Measurements from ENCODE around the gene FTH1.
"Not testable (repeated sequence)": the region's sequence is repeated elsewhere in the genome, so short reads cannot be mapped to it uniquely, and the experiment has no call there.

Gene FTH1

DNA sequence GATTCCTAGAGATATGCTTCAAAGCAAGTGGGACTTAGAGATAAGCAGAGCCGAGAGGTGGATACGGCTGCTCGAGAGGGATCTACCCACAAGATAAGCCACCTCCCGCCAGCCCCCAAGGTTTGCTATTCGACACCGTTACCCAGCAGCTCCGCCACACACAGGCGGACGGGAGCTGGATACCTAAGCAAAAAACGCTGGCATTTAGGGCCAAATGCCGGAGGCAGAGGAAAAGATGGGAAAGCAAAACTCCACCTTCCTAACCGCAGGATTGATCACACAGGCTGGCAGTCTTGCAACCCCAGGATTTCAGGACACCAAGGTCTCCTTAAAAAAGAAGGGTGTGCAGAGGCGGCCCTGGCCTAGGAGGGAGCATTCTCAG lies 709 bp downstream of the FTH1 start:
- DNase-seq = peak; percentile 59

- DNase-seq = not testable (repeated sequence)
Measured at GRCh38 chr11:61964666-61965271, 2.7 kb downstream of the FTH1 start.

- DNase-seq = no peak
Measured at GRCh38 chr11:61964058-61964665, 3.3 kb downstream of the FTH1 start.

GRCh38 chr11:61963282-61964057 lies 4.0 kb downstream of the FTH1 start:
- no peak for DNase-seq

- no peak for DNase-seq
Measured at GRCh38 chr11:61963016-61963281, 4.5 kb downstream of the FTH1 start.

DNA sequence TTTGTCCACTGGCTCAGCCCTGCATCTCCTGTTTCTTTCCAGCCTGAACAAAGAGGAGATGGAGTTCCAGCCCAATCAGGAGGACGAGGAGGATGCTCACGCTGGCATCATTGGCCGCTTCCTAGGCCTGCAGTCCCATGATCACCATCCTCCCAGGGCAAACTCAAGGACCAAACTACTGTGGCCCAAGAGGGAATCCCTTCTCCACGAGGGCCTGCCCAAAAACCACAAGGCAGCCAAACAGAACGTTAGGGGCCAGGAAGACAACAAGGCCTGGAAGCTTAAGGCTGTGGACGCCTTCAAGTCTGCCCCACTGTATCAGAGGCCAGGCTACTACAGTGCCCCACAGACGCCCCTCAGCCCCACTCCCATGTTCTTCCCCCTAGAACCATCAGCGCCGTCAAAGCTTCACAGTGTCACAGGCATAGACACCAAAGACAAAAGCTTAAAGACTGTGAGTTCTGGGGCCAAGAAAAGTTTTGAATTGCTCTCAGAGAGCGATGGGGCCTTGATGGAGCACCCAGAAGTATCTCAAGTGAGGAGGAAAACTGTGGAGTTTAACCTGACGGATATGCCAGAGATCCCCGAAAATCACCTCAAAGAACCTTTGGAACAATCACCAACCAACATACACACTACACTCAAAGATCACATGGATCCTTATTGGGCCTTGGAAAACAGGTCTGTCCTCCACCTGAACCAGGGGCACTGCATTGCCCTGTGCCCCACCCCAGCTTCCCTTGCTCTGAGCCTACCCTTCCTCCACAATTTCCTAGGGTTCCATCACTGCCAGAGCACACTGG lies 5.0 kb downstream of the FTH1 start:
- no peak for DNase-seq

GRCh38 chr11:61961570-61962212 lies 5.7 kb downstream of the FTH1 start:
- no peak for DNase-seq

GRCh38 chr11:61960532-61960931 lies 6.9 kb downstream of the FTH1 start:
- no peak for DNase-seq

- no peak for DNase-seq
Measured at GRCh38 chr11:61959678-61960077, 7.8 kb downstream of the FTH1 start.

DNA sequence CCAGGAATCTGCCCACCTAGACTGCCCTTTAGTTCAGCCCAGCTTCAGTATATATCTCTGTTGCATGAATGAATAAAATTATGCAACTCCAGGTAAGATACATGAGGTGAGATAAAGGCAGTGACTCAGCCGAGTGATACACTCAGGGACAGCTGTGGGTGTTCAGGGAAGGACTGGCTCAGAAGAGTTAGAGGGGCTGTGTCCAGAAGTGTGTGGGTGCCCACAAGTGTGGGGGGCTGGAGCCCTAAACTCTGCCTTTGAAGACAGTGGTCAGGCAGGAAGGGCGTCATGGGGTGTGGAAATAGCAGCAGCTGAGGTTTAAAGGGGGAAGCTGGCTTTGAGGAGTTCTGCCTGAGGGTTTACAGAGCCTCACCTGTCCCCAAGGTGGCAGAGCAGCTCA lies 8.3 kb downstream of the FTH1 start:
- DNase-seq = no peak

DNA sequence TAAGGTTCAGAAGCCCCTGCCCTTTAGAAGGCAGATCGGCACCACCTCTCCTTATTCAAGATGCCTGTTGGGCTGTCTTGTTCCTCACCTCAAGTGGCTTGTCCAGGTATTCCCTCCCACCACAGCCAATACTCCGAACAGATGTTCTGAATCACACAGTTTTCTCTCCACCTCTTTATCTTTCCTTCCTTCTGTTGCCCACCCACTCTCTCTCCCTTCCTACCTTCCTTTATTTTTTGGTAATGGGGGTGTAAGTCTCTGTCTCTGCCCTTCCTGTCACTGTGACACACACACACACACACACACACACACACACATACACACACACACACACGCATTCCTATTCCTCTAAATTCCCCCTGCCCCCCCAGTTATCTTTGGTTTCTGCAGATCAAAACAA lies 8.8 kb downstream of the FTH1 start:
- no peak for DNase-seq

- no peak for DNase-seq
Measured at GRCh38 chr11:61957021-61957770, 10.2 kb downstream of the FTH1 start.

- DNase-seq = no peak
Measured at GRCh38 chr11:61956191-61957020, 11.0 kb downstream of the FTH1 start.

DNA sequence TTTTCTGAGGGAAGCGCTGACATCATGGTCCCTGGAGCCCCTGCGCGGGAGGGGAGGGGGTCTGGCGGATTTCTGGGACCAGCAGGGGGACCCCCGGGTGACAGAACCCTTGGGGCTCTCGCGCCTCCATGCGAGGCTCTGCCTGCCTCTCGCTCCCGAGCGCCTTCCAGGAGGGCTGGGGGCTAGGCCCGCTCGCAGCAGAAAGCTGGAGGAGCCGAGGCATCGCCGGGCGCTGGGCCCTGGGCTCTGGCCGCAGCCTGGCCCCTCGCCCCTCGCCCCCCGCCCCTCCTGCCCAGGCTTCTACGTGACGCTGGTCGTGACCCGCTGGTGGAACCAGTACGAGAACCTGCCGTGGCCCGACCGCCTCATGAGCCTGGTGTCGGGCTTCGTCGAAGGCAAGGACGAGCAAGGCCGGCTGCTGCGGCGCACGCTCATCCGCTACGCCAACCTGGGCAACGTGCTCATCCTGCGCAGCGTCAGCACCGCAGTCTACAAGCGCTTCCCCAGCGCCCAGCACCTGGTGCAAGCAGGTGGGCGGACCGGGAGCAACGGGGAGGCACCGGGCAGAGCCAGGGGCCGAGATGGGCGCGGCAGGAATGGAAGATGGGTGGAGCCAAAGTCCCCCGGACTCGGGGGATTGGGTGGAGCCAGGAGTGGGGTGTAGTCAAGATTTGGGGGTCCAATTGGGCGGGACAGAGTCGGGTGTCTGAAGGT lies 11.9 kb downstream of the FTH1 start:
- DNase-seq = peak; percentile 55

DNA sequence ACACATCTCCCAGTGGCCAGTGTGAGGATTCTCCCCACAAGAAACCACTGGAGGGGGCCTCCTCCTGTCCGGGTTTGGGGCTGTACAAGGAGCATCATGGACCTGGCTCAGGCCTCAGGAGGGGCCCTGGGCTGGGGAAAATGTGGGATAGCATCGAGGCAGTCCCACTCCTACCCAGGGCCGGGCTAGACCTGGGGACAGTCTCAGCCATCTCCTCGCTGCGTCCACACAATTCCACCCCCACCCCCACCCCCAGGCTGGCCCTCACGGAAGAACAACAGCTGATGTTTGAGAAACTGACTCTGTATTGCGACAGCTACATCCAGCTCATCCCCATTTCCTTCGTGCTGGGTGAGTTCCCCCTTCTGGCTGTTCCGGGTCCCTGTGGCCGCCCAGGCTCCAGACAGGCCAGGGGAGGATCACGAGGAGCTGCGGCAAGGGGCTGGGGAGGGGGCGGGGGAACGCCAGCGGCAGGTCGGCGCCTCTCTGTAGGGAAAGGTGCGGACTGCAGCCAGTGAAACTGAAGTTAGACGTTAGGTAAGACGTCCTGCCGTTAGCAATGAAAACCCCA lies 12.5 kb downstream of the FTH1 start:
- peak; percentile 37 for DNase-seq

DNA sequence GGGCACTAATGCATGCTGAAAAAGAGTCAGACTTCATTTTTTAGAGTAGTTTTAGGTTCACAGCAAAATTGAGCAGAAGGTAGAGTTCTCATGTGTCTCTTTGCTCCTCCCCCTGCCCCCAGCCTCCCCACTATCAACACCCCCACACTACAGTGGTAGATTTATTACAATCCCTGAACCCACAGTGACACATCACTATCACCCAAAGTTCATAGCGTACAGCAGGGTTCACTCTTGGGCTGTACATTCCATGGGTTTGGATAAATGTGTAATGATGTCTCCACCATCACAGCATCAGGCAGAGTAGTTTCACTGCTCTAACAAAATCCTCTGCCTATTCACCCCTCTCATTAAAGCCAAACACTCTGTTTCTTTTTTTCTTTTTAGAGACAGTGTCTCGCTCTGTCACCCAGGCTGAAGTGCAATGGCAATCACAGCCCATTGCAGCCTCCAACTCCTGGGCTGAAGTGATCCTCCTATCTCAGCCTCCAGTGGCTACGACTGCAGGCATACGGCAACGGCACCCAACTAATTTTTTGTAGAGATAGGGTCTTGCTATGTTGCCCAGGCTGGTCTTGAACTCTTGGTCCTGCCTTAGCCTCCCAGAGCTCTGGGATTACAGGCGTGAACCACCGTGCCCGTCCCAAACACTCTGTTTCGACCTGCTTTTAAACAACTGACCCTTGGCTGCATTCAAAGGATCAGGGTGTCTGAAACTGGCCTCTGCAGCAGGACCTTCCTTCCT lies 13.2 kb downstream of the FTH1 start:
- DNase-seq = no peak

- not testable (repeated sequence) for DNase-seq
Measured at GRCh38 chr11:61953632-61954031, 13.8 kb downstream of the FTH1 start.

GRCh38 chr11:61952882-61953281 lies 14.6 kb downstream of the FTH1 start:
- no peak for DNase-seq

- DNase-seq = no peak
Measured at GRCh38 chr11:61951484-61952135, 15.8 kb downstream of the FTH1 start.

Measured in right kidney (tissue), 1 donor.